Ovary (tissue), 3 donors: ENCODE results near the gene ARG1.

Experiments
- CTCF ChIP-seq, 3 donors: fragments of 450-650 bp in 2 of 3; fragments of 200-600 bp in 1 of 3; IDR thresholded peaks; one replicate each; pipeline versions ENCODE4 v1.5.1 to v1.8.0; 2016 to 2022; ENCODE audit warnings: antibody characterized with exemption in 3 of 3, mild to moderate bottlenecking in 1 of 3
- EP300 ChIP-seq: sonication (generic); formaldehyde crosslinking; IDR thresholded peaks from one replicate; pipeline ENCODE4 v1.6.1; 2017; ENCODE audit warnings: antibody characterized with exemption
- POLR2A ChIP-seq: fragments of 450-650 bp; IDR thresholded peaks from one replicate; pipeline ENCODE4 v1.6.1; 2017; ENCODE audit warnings: antibody characterized with exemption, mild to moderate bottlenecking, moderate library complexity
- donor health status: DM: no; HTN: no; CAD: no.

GRCh38 chr6:131586543-131586942, 13.5 kb downstream of the ARG1 start:
- TF ChIP-seq CTCF (IDR thresholded peaks at IDR 0.05): no peak
- TF ChIP-seq EP300: no peak
- TF ChIP-seq POLR2A: no peak
